OCI-LY7 (cell line): ENCODE results near the gene LRRK1.

Experiments
- CTCF ChIP-seq: fragments of 200-600 bp; sonication (generic); conservative IDR thresholded peaks from 2 replicates; pipeline ENCODE4 v1.5.1; 2014; ENCODE audit warnings: mild to moderate bottlenecking, antibody characterized with exemption, low read length, moderate library complexity, mixed read lengths
- EZH2phosphoT487 ChIP-seq: fragments of 200-600 bp; sonication (generic); IDR thresholded peaks from 2 replicates; pipeline ENCODE4 v1.6.1; 2018; ENCODE audit warnings: low read depth, borderline replicate concordance, mild to moderate bottlenecking, mixed run types, antibody characterized with exemption, low read length, moderate library complexity, mixed read lengths

- TF ChIP-seq CTCF (no peak), EZH2phosphoT487 (no peak)
Measured at GRCh38 chr15:100997442-100997841, 78.3 kb downstream of the LRRK1 start.
